ENCODE results near the gene PPP6R3. TPM values are rescaled to one million over a fixed set of nuclear protein-coding genes. Genes with fewer than 3 reads are reported as not detected.

Gene PPP6R3
- total and polyA plus RNA-seq, 2 of the 8 experiments (the other 6 are each of a cell fraction or from before 2014, with no cell fraction given): 44.6 to 150 TPM

DNA sequence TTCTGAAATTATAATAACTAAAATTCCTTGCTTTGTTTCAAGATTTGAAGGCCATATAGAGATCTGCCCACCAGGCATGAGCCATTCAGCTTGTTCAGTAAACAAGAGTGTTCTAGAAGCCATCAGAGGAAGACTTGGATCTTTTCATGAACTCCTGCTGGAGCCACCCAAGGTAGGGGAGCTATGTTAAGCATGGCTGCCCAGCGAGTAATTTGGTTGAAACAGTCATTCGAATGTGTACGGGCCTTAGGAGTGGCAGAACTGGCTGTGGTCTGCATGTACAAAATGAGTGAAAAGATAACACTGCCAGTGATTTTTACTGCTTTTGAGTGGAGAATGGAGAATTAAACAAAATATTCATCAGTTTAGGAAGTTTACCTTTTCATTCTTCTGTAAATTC, 103.7 kb downstream of the PPP6R3 start:
- Histone ChIP-seq H3K4me2 (ENCODE audit: insufficient read depth in 1 of 2, low read depth in 2 of 2, low read length in 2 of 2) (no peak overlapping the region), H3K56ac (replicated peaks; ENCODE audit: insufficient read length, low read depth, low read length) (no peak overlapping the region), H4K8ac (ENCODE audit: extremely low read depth, insufficient read depth, low read length) (no peak overlapping the region), H3K9me3 (ENCODE audit: insufficient read depth in 2 of 2, low read depth in 1 of 2, low read length in 1 of 2) (no peaks in the 10 kb centered on the region), H4K91ac (replicated peaks; ENCODE audit: insufficient read length, low read length) (no peak overlapping the region), H3K79me1 (ENCODE audit: low read depth, low read length) (no peaks in the 10 kb centered on the region; the same call in 1 of the 2 replicates), H3K14ac (ENCODE audit: insufficient read length) (no peak overlapping the region), H2BK12ac (ENCODE audit: low read depth, low read length) (no peak overlapping the region), H3K23ac (ENCODE audit: insufficient read length) (no peak overlapping the region), H3K18ac (ENCODE audit: extremely low read depth, low read length) (no peak overlapping the region), H3K4me1 (replicated peaks in 1 of 4; ENCODE audit: control insufficient read depth in 3 of 4, insufficient read depth in 4 of 4, low read length in 3 of 4) (no peaks in the 10 kb centered on the region), H3K23me2 (ENCODE audit: low read depth, low read length) (no peaks in the 10 kb centered on the region), H2BK20ac (ENCODE audit: low read length) (no peak overlapping the region), H3K27ac (ENCODE audit: low read depth, low read length) (no peak overlapping the region), H2BK15ac (ENCODE audit: low read length) (no peak overlapping the region), H3K27me3 (replicated peaks in 1 of 4; ENCODE audit: control insufficient read depth in 3 of 4, extremely low read depth in 1 of 4, insufficient read depth in 3 of 4, low read length in 3 of 4) (no peaks in the 10 kb centered on the region), H2BK120ac (replicated peaks; ENCODE audit: low read depth, low read length) (no peak overlapping the region), H2BK5ac (ENCODE audit: low read depth, low read length) (no peak overlapping the region), H2AFZ (ENCODE audit: low read length) (no peak overlapping the region), H3K79me2 (ENCODE audit: control insufficient read depth in 1 of 2, insufficient read depth in 2 of 2, low read length in 2 of 2) (peaks cover 0 to 12% of the 10 kb centered on the region in 2 experiments; a peak in 2 of 4 replicates), H4K5ac (ENCODE audit: insufficient read length, low read depth, low read length) (no peak overlapping the region), H2AK5ac (ENCODE audit: low read depth, low read length) (no peak overlapping the region), H4K20me1 (replicated peaks in 1 of 2; ENCODE audit: control insufficient read depth in 1 of 2, insufficient read depth in 2 of 2, low read length in 2 of 2) (peaks cover 3% of the 10 kb centered on the region in 2 experiments), H3K36me3 (ENCODE audit: control insufficient read depth in 2 of 4, insufficient read depth in 4 of 4, low read length in 3 of 4) (peaks cover 14 to 55% (median 32%) of the 10 kb centered on the region in 4 experiments), H3K4me3 (ENCODE audit: extremely low read depth in 1 of 4, insufficient read depth in 2 of 4, low read depth in 3 of 4, low read length in 4 of 4) (no peak overlapping the region), H3K9ac (replicated peaks in 1 of 4; ENCODE audit: extremely low read depth in 1 of 4, low read depth in 3 of 4, low read length in 3 of 4) (no peak overlapping the region), H3K4ac (replicated peaks; ENCODE audit: insufficient read length, low read depth, low read length) (no peak overlapping the region)
- no peak for TF ChIP-seq POLR2AphosphoS5 (IDR thresholded peaks at IDR 0.05; ENCODE audit: low read depth, low read length)
- TF ChIP-seq KDM1A (IDR thresholded peaks at IDR 0.05; ENCODE audit: borderline replicate concordance, low read length): no peak
- TF ChIP-seq BCL11A (IDR thresholded peaks at IDR 0.05; ENCODE audit: low read depth in 2 of 2, low read length in 2 of 2): no peak
- TF ChIP-seq EP300 (IDR thresholded peaks at IDR 0.05; ENCODE audit: borderline replicate concordance in 1 of 2, low read depth in 2 of 2, low read length in 2 of 2): no peak
- no peak for TF ChIP-seq BACH1 (IDR thresholded peaks at IDR 0.05; ENCODE audit: low read length)
- TF ChIP-seq CBX8 (IDR thresholded peaks at IDR 0.05; ENCODE audit: borderline replicate concordance, low read depth, low read length): no peak
- TF ChIP-seq SP4 (IDR thresholded peaks at IDR 0.05; ENCODE audit: low read length): no peak
- no peak for TF ChIP-seq KDM4A (IDR thresholded peaks at IDR 0.05; ENCODE audit: low read depth, low read length, severe bottlenecking)
- no peak for TF ChIP-seq TBP (IDR thresholded peaks at IDR 0.05; ENCODE audit: low read depth, low read length)
- no peak for TF ChIP-seq HDAC6 (IDR thresholded peaks at IDR 0.05; ENCODE audit: low read depth, low read length)
- no peak for TF ChIP-seq SIN3A (conservative IDR thresholded peaks at IDR 0.05 in 1 of 2, IDR thresholded peaks at IDR 0.05 in 1 of 2; ENCODE audit: low read depth in 1 of 2, low read length in 2 of 2)
- TF ChIP-seq MAFK (IDR thresholded peaks at IDR 0.05; ENCODE audit: low read depth, low read length): no peak
- TF ChIP-seq GTF2F1 (IDR thresholded peaks at IDR 0.05; ENCODE audit: borderline replicate concordance, low read depth, low read length): no peak
- TF ChIP-seq EZH2 (IDR thresholded peaks at IDR 0.05; ENCODE audit: low read depth, low read length, severe bottlenecking): no peak
- TF ChIP-seq YY1 (IDR thresholded peaks at IDR 0.05; ENCODE audit: low read depth, low read length): no peak
- ChIA-PET CTCF (ENCODE audit: partially characterized antibody) (interaction anchor here (0.6 to 0.7 kb wide), 2 partner anchors 20 to 345 kb away, joined by 3 read pairs; no protein-coding TSS in a partner anchor), POLR2A (ENCODE audit: partially characterized antibody) (interaction anchor here (2.3 kb wide), 1 partner anchor 29 kb away, joined by 6 read pairs; no protein-coding TSS in a partner anchor)
- WGBS, 2 experiments (ENCODE audit: extremely low coverage in 1 of 2, insufficient coverage in 1 of 2, insufficient read length in 1 of 2, insufficient replicate concordance in 2 of 2, low coverage in 1 of 2, low lambda C conversion rate in 2 of 2, missing lambda C conversion rate in 1 of 2): 94% methylated on average over 3 of the region's 3 CpGs; no CpG with 5 or more reads in 1 of the 2 experiments
- DNase-seq (ENCODE audit: low read depth in 1 of 2, low spot score in 2 of 2) (no peak), FAIRE-seq (no peak)
